RKO (cell line): ENCODE results near the gene NMNAT2.
"Not testable (repeated sequence)": the region's sequence is repeated elsewhere in the genome, so short reads cannot be mapped to it uniquely, and the experiment has no call there.

ENCODE experiments used
- DNase-seq: peaks from one replicate; pipeline ENCODE4 v3.0.0-alpha.2; 2016; ENCODE audit warnings: low spot score

Gene NMNAT2

DNA sequence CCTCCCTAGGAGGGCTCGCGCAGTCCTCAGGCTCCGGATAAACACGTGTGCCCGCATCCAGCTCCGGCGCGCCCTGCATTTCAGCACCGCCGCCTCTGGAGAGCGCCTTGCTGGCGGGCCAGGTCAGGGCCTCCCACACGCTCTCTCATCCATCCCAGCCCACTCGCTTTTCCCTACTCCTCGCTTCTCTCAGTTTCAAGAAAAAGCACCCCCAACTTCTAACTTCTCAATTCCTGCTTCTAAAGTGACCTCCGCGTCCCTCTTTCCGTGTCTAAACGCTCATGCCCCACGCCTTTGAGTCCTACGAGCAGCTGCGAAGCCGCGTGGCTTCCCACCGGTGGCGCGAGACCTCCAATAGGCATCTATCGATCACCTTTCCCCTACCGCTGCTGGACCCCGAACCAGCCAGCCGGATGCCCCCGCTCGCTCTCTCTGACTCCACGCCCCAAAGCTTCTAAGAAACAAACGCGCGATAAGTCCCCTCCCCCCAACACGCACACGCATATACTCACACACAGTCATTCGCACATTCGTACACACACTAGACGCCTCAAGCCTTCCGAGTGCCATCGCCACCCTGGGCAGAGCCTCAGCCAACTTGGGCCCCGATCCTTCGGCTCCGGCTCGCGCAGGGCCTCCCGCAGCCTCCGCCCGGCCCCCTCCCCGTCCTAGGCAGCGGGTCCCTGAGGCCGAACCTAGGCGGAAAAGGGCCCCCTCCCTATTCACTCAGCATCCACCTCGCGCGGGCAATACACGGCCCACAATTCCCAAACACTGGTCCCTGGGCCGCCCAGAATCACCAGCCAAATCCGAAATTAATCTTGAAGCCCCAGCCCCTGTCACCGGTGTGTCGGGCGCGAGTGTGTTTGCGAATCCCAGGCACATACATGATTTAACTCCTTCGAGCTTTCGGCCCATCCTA is 1.1 kb downstream of the NMNAT2 start:
- DNase-seq, result no peak

DNA sequence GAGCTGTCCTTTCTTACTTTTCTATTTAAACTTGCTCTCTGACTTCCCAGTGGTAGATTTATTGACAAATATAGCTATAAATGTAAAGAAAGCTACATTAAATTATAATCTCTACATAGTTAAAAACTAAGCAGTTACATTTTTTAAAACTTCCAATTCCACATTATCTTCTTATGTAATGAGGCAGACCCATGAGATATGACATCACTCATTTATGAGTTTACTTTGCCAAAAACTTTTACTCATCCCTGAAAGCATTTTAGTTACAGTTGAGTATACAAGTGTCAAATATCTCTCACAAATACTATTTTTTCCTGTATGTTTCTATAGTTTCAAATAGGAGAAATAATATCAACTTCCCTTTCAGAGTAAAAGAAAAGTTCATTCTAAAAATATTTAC is 3.8 kb downstream of the NMNAT2 start:
- DNase-seq, result no peak

DNA sequence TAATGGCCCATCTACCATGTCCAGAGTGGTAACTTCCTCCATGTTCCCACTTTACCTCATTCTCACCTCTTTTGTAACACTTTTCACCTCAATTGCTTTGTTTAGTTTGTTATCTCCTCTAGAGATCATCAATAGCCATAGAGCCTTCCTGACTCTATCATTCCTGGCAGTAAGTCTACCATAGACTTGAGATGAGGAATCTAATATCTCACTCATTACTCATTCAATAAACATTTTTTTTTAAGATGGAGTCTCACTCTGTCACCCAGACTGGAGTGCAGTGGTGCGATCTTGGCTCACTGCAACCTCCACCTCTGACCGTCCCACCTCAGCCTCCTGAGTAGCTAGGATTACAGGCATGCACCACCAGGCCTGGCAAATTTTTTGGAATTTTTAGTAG is 7.1 kb downstream of the NMNAT2 start:
- no peak for DNase-seq

DNA sequence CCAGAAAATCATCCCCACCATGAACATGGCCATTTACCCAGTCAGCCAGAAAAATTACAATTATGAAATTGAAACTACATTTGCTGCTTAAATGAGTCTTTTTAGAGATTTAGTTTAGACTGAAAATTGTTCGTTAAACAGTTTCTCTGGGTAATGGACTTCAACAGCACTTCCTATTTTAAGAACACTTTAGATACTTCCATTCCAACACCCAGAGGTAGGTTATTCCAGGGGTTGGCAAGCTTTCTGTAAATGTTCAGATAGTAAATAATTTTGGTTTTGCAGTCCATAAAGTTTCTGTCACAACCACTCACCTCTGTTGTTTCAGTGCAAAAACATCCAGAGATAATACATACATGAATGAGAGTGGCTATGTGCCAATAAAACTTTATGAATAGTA is 10.2 kb downstream of the NMNAT2 start:
- DNase-seq, result no peak

DNA sequence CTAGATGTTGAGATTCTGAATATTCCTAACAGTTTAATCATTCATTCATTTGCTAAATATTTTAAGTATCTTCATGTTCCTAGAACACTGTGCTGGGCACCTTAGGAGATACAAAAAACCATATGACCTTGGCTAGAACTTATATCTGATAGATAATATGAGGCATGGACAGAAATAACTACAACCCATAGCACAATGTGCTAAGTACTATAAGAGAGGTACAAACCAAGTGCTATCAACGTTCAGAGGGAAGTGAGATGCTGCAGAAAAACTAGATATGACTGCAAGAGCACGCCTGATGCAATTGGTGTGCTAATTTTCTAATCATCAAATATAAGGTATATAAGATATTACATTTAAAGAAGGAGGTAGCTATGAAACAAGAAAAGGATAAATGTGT is 10.7 kb downstream of the NMNAT2 start:
- no peak for DNase-seq

DNA sequence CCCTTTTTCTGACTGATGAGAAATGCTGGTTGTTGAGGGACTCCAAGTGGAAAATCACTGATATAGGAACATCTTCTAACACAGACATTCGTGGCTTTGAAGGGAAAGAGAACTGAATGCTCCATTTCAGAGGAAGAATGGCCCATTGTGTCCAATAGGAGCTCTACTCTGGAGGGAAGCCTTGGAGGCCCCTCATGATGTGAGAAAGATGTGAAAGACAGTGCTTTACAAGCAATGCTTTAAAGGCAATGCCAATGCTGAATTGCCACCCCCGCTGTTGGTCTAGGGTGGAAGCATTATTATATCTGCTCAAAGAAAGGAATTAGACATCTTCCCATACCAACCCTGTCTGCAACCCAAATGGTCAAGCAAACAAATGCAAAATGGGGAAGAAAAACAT is 13.7 kb downstream of the NMNAT2 start:
- DNase-seq, result no peak

DNA sequence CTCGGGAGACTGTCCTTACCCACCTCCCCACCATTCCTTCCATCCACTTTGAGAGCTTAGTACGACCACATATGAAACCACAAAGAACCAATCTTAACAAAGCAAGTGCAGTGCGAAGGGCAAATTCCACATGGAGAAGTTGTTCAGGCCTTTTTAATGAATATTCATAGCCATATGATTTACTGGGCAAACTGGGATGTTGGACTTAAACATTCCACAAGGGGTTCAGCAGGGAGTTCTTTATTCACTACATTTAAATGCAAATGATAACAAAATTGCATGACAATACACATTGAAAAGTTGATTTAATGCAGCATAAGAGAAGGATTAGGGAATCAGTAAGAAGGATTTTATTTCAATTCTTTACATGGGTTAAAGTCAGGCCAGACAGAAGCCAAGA is 14.7 kb downstream of the NMNAT2 start:
- DNase-seq, result no peak

DNA sequence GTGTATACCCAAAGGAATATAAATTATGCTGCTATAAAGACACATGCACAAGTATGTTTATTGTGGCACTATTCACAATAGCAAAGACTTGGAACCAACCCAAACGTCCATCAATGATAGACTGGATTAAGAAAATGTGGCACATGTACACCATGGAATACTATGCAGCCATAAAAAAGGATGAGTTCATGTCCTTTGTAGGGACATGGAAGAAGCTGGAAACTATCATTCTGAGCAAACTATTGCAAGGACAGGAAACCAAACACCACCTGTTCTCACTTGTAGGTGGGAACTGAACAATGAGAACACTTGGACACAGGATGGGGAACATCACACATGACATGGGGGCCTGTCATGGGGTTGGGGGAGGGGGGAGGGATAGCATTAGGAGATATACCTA is 16.6 kb downstream of the NMNAT2 start:
- DNase-seq, result not testable (repeated sequence)

DNA sequence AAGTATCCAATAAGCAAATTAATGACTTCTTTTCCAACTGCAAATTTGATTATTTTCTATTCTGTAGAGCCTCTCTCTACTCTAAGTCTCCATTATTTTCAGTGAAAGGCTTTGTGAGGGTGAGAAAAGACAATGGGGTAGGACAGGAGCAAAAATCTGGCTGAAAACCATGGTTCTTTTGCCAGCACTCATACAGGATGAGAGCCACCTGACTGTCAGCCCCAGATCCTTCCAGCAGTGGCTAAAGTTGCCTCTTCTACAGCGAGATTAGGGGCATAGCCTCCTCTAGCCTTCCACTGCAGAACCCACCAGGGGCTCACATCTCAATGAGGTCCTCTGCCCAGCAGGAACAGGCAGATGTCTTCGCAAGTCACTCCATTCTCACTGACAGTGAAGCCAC is 23.7 kb downstream of the NMNAT2 start:
- peak; percentile 10 for DNase-seq

DNA sequence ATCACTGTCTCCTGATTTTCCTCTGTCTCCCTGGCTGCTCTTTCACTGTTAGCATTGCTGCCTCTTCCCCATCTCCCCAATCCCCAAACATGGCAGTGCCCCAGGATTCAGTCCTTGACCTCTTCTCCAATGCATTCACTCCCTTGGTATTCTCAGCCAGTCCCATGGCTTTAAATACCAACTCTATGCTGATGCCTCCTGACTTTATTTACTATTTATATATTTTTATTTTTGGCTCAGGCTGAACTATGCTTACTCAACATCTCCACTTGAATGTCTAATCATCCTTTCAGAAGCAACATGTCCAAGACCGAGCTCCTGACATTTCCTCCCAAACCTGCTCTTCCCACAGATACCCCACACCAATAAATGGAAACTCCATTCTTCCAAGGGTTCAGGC is 26.3 kb downstream of the NMNAT2 start:
- DNase-seq, result no peak

DNA sequence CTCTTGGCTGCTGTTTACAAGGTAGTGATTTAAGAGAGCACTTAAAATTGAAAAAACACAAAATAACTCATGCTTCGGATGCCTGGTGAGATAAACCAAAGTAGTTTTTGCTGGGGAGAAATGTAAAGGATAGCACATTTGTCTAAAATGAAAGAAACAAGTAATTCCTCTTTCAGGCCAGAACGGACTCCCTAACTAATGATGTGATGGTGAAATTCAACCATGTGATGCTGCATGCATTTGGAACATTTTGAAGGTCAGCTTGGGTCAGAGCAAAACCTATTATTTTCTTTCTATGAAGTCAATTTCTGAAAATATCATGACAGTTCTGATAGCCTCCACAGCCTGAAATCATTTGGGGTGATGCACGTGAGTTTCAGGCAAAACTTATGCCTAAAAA is 27.6 kb downstream of the NMNAT2 start:
- no peak for DNase-seq

DNA sequence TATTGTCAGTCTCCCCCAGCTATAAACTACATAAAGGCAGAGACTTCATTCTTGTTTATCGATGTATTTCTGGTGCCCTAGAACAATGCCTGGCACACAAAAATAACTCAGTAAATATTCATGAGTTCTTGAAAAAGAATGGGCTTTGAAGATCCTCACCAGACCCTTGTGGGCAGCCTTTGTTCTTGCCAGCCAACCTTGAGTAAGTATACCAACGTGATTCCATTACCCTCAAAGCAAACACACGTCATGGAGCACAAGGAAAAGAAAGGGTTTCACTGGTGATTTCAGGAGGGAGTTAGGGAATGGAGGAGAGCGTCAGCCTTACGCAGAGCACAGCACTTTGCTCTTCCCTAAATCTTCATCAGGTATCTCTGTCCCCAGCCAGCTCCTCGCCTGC is 29.4 kb downstream of the NMNAT2 start:
- no peak for DNase-seq

DNA sequence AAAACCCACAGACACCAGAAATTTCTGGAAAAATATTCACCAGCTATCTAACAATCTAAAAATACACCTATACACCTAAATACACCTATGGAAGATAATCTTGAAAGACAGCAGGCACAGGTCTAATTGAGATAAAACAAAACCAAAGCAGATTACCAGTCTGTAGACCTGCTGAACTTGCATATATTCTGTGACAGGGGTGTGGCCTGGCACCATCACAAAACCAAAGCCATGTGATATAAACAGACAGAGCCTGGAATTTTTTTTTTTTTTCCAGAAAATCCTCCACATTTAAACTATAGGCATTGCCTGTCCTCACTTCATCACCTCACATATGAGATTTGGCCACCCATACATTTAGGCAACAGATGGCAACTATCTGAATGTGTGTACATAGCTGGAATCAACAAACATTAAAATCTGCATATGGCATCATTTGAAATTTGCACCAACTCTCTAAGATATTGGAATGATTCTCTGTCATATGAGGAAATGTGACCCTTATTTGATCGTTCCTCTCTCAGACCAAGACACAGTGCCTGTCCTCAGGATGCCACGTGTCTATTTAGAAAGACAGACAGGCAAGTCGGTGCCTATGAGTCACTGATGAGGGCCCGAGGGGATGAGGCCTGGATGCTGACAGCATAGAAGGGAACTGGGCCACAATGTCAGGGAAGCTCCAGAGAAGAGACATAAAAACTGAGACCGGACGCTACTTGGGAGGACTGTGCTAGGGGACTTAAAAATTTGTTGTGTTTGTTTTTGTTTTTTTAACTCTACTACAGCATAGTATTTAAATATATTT is 32.6 kb downstream of the NMNAT2 start:
- DNase-seq, result peak; percentile 11

DNA sequence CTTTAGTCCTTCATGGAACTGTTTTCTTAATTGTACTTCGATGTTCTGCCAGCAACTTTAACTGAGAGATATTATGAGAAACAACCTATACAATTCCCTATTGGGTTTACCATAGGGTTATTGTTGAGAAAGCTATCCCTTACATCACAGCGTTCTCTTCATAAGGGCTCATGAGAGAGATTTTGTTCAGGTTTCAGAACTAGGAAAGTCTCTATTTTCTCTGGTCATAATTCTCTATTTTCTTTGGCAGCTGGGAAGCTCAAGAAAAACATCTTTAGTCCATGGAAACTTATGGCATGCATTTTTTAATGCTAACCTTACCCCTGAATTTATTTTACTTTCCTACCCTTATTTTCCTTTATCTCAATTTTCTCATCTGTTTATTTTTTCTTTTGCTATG is 38.2 kb downstream of the NMNAT2 start:
- DNase-seq, result no peak

DNA sequence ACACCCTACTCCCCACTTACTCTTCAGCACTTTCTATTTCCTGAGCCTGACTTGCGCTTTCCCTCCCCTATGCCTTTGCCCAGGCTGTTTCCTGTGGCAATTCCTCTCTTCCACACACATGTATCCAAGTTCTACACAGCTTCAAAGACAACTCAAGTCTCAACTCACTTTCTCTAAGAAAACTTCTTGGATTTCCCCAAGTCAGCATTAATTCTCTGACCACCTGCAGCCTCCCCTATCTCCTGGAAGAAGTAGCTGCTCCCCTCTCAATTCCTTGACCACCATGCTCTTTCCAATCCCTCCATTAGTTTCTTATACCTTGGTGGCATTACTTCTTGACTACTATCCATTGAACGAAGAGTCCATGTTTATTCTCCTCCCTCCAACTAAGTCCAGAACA is 42.8 kb downstream of the NMNAT2 start:
- no peak for DNase-seq

DNA sequence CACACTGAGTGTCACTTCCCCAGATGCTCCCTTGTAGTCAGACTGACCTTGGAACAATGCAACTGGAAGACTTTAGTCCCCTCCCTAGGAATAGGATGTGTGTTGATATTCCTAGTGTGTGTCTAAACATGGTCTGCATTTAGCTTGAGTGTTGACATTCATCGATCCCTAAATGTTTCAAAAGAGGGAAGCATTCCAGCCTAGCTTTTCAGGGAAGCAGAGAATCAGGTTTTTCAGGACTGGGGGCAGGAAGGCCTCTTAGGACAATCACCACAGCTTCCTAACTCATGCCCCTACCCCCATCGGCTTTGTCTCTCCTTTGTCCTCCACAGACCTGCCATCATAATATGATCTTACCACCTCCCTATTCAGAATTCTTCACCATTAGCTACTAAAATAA is 43.4 kb downstream of the NMNAT2 start:
- no peak for DNase-seq

DNA sequence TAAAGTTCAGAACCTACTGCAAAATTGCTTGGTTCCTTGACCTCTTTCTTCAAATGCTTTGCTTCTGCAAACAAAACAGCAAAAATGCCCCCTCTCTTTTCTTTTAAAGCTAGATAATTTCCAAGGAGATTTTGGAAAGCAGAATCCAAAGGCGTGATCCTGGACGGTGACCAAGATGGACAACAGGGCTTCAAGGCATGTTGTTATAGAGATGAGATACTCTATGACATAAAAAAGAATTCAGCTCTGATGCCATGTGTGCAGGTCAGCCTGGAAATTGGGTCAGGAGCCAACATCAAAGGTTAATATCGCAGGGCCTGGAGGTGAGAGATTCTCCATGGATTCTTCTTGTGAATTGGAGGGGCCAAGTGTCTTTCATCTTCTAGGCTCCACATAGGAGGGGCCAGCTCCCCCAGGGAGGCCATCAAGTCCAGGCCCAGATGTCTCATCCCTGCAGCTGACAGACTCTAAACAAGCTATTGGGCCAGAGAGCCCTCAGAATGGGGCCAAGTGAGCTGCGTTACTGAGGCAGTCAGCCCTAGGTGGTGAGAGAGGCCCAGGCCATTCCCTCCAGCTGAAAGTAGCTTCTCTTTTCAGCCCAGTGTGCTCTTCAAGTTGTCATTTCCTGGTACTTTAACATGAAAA is 45.5 kb downstream of the NMNAT2 start:
- DNase-seq, result no peak

DNA sequence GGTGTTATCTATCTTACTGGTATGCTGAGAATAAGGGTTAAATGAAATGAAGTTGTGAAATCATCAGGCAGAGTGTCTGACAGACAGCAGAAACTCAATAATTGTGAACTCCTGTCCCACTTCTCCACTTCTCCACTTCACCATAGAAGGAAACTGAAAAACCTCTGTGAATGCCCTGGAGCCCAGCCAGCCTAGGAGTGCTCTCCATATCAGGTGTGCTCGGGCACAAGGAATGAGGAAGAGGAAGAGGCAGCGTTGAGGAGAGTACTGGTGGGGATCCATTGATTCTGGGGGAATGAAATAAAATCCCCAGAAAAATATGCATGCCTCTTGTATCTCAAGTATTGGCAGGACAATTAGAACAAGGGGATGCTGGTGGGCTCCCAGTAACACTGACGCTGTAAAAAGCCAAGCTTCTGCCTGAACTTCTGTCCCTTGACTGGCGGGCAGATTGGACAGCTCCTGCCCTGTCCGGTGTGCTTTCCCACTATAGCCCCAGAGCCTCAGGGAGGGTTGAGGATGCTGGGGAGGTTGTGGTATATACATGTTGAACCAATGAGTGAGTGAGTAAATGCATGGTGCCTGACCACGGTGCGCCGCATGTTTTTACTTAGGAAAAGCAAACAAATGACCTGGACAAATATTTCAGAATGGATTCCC is 47.7 kb downstream of the NMNAT2 start:
- no peak for DNase-seq

DNA sequence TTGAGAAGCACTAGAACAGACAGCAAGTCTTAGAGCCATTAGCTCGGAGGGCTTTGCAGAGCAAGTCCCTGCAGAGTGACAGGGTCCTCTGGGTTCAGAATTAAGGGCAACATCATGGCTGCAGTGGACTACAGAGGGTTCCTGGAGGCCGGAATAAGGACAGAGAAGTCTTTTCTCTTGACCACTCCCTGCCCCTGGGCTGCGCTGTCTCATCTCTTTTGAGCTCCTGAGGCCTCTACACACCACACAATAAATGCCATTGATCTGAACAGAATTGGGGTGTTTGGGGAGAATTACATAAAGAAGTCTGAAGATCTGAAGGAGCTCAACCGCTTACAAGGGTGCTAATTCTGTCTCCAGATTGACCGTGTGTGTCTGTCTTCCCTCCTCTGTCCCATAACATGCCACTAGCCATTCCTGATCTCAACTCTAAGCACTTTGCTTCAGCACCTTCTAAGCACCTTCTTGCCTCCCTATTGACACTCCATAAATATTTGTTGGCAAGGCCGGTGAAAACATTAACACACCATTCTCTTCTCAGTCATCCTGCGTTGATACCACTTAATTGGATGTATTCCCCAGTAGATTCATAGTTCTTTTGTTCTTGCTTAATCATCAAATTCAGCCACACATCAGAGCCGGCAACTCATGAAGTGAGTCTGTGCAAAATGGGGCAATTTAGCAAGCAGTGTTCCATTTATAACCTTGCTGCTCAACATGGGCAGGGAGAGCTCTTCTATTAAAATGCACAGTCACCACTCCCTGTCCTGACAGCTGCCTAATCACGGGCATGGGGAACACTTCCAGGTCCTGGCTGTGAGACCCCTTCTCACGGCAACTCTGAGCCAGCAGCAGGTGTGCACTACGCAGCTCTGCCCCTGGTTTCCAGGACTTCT is 49.7 kb downstream of the NMNAT2 start:
- DNase-seq, result no peak

DNA sequence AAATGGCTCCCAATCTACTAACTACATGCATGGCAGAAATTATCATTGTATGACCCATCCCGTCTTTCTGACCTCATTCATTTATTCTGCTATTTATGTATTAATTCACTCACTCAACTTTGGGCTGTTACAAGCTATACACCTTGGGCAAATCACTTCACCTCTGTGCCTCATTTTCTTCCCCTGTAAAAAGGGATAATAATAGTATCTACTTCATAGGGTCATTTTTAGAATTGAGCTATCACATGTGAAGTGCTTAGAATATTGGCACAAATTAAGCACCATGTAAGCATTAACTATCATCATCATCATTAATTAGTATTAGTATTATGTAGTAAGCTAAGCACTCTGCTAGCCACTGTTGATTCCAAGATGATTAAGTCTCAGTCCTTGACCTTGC is 52.1 kb downstream of the NMNAT2 start:
- no peak for DNase-seq

DNA sequence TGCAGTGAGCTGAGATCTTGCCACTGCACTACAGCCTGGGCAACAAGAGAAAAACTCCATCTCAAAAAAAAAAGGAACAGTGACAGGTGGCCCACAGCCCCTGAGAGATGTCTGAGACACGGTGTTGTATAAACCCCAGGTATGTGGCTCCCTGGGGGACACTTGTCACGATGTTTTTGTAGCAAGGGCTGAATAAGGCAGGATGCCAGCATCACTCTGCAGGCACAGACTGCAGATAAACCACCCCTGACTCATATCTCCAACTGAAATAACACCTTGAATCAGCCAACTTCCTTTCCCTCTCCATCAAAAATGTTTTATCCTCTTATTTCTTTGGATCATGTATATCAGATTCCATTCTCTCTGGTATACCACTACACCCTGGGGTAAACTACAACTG is 52.5 kb downstream of the NMNAT2 start:
- DNase-seq, result no peak
